ENCODE results near the gene NLGN4X.

NLGN4X gene

GRCh38 chrX:6149060-6149872, 79.4 kb downstream of the NLGN4X start:
- DNase-seq, result peak; percentile 91

- DNase-seq, result no peak
These were observed 94.4 kb downstream of the NLGN4X start for GRCh38 chrX:6134255-6134654.

GRCh38 chrX:6132970-6133369, 95.7 kb downstream of the NLGN4X start:
- no peak for DNase-seq

GRCh38 chrX:6131287-6131686, 97.4 kb downstream of the NLGN4X start:
- DNase-seq, result no peak

- no peak for DNase-seq
These were observed 99.5 kb downstream of the NLGN4X start for GRCh38 chrX:6129195-6129594.

GRCh38 chrX:6120329-6120728, 108.3 kb downstream of the NLGN4X start:
- DNase-seq, result no peak

- DNase-seq, result no peak
These were observed 133.2 kb downstream of the NLGN4X start for GRCh38 chrX:6095469-6095868.

- DNase-seq, result no peak
These were observed 154.1 kb downstream of the NLGN4X start for GRCh38 chrX:6074532-6074931.

GRCh38 chrX:6071731-6072130, 156.9 kb downstream of the NLGN4X start:
- DNase-seq, result no peak

- no peak for DNase-seq
These were observed 161.1 kb downstream of the NLGN4X start for GRCh38 chrX:6067600-6067999.

- peak; percentile 47 for DNase-seq
These were observed 175.5 kb downstream of the NLGN4X start for GRCh38 chrX:6053141-6053540.

GRCh38 chrX:6052111-6052745, 176.4 kb downstream of the NLGN4X start:
- no peak for DNase-seq

- no peak for DNase-seq
These were observed 179.5 kb downstream of the NLGN4X start for GRCh38 chrX:6049132-6049531.

GRCh38 chrX:6041630-6042029, 187.0 kb downstream of the NLGN4X start:
- DNase-seq, result peak; percentile 4

GRCh38 chrX:6029014-6029413, 199.7 kb downstream of the NLGN4X start:
- no peak for DNase-seq

GRCh38 chrX:6026980-6027379, 201.7 kb downstream of the NLGN4X start:
- no peak for DNase-seq

- DNase-seq, result no peak
These were observed 202.2 kb downstream of the NLGN4X start for GRCh38 chrX:6026429-6026828.

GRCh38 chrX:6024204-6024603, 204.5 kb downstream of the NLGN4X start:
- DNase-seq, result no peak

GRCh38 chrX:6021316-6022091, 207.2 kb downstream of the NLGN4X start:
- DNase-seq, result peak; percentile 14

- no peak for DNase-seq
These were observed 209.6 kb downstream of the NLGN4X start for GRCh38 chrX:6019076-6019475.

GRCh38 chrX:6015423-6015822, 213.2 kb downstream of the NLGN4X start:
- no peak for DNase-seq

GRCh38 chrX:6012357-6012756, 216.3 kb downstream of the NLGN4X start:
- no peak for DNase-seq

- DNase-seq, result no peak
These were observed 222.8 kb downstream of the NLGN4X start for GRCh38 chrX:6005856-6006255.

- DNase-seq, result no peak
These were observed 224.1 kb downstream of the NLGN4X start for GRCh38 chrX:6004529-6004928.

All from NCI-H1105 (cell line).